Panc1 (cell line): Measurements from ENCODE around the gene EFHB. TPM values are rescaled to one million over a fixed set of nuclear protein-coding genes. Genes with fewer than 3 reads are reported as not detected.

ENCODE experiments used
- ATAC-seq: fragments of 200-7000 bp; cut with Tn5 transposase; 2 replicates; pipeline ENCODE4 v1.9.1; 2020; ENCODE audit warnings: mild to moderate bottlenecking, moderate library complexity
- Bru-seq: library from RNA; stranded (reverse); fragments of 400-500 nt; gene quantifications from one replicate; lab custom pipeline; 2021; lab: Mats Ljungman, UMichigan
- BruChase-seq, 2 experiments: library from RNA; stranded (reverse); fragments of 400-500 nt; gene quantifications; one replicate each; lab custom pipeline; 2021; lab: Mats Ljungman, UMichigan
- BruUV-seq: library from RNA; stranded (reverse); fragments of 400-500 nt; replicated peaks from 2 replicates; lab custom pipeline; 2021; lab: Mats Ljungman, UMichigan
- CTCF ChIA-PET: fragments of 300-600 bp; sonication (Branson Sonifier 250); formaldehyde crosslinking; loops from one replicate; lab custom pipeline; 2022; ENCODE audit warnings: antibody characterized with exemption; lab: Charles Lee
- POLR2A ChIA-PET: fragments of 300-600 bp; sonication (Branson Sonifier 250); formaldehyde crosslinking; loops from one replicate; lab custom pipeline; 2022; ENCODE audit warnings: antibody characterized with exemption; lab: Charles Lee
- DNase-seq: peaks from one replicate; pipeline ENCODE4 v3.0.0-alpha.2; 2010; ENCODE audit warnings: low read depth, low spot score
- H3K27ac ChIP-seq: 2 replicates; pipeline ENCODE4 v1.5.1; 2011; ENCODE audit warnings: mild to moderate bottlenecking, low read length, inconsistent platforms
- H3K27me3 ChIP-seq: fragments of 200-500 bp; sonication (Bioruptor generic); 2 replicates; pipeline ENCODE4 v1.6.0; 2014; ENCODE audit warnings: low read length, inconsistent platforms; ENCODE audit not compliant: control insufficient read depth, insufficient read depth
- H3K36me3 ChIP-seq: fragments of 200-500 bp; sonication (Bioruptor generic); 2 replicates; pipeline ENCODE4 v1.5.1; 2014; ENCODE audit warnings: inconsistent platforms, mild to moderate bottlenecking, low read length, moderate library complexity; ENCODE audit not compliant: control insufficient read depth, insufficient read depth
- H3K4me1 ChIP-seq: 2 replicates; pipeline ENCODE4 v1.5.1; 2011; ENCODE audit warnings: inconsistent platforms, mild to moderate bottlenecking, low read length, moderate library complexity; ENCODE audit not compliant: control insufficient read depth, insufficient read depth
- H3K4me3 ChIP-seq, 2 experiments: 2 replicates each; pipeline ENCODE4 v1.5.1; 2011 to 2012; ENCODE audit warnings: low read depth in 2 of 2, low read length in 2 of 2, mild to moderate bottlenecking in 2 of 2, inconsistent platforms in 1 of 2, moderate library complexity in 1 of 2
- H3K9me3 ChIP-seq: fragments of 200-500 bp; sonication (Bioruptor generic); 2 replicates; pipeline ENCODE4 v1.5.1; 2014; ENCODE audit warnings: low read depth, mild to moderate bottlenecking, inconsistent platforms, low read length, moderate library complexity; ENCODE audit not compliant: control insufficient read depth, insufficient read depth
- CTCF ChIP-seq: fragments of 450-650 bp; IDR thresholded peaks from 2 replicates; pipeline ENCODE4 v1.5.1; 2017; ENCODE audit warnings: mild to moderate bottlenecking
- POLR2AphosphoS5 ChIP-seq: IDR thresholded peaks from 2 replicates; pipeline ENCODE4 v1.6.1; 2012; ENCODE audit warnings: mild to moderate bottlenecking, low read depth, low read length, moderate library complexity
- REST ChIP-seq, 2 experiments: IDR thresholded peaks; 2 replicates each; pipeline ENCODE4 v1.6.1; 2011 to 2012; ENCODE audit warnings: low read depth in 2 of 2, control low read depth in 1 of 2, low read length in 1 of 2, mild to moderate bottlenecking in 1 of 2, moderate library complexity in 1 of 2; ENCODE audit not compliant: insufficient read depth in 1 of 2
- SIN3A ChIP-seq: IDR thresholded peaks from 2 replicates; pipeline ENCODE4 v1.6.1; 2012; ENCODE audit warnings: low read depth, mild to moderate bottlenecking, low read length, moderate library complexity, borderline replicate concordance; ENCODE audit not compliant: insufficient read depth
- TCF7L2 ChIP-seq: IDR thresholded peaks from 2 replicates; pipeline ENCODE4 v1.6.1; 2011; ENCODE audit warnings: mild to moderate bottlenecking, low read depth, low read length, inconsistent platforms
- in situ Hi-C: cut with HindIII; loops from 2 replicates; pipeline ENCODE4 v1.10.0; 2016; ENCODE audit warnings: low sequenced_read_pairs, low pct_unique_long_range_greater_than_20kb
- intact Hi-C: fragments of 100-400 bp; cut with micrococcal nuclease; formaldehyde crosslinking; loops from one replicate; pipeline ENCODE4 v1.10.0; 2022; ENCODE audit not compliant: unreplicated experiment
- long read RNA-seq: library from polyadenylated mRNA; unstranded; transcript quantifications from one replicate; pipeline ENCODE4 v2.0.0, GENCODE V29; 2021; ENCODE audit not compliant: unreplicated experiment
- polyA plus RNA-seq: library from polyadenylated mRNA; unstranded; fragments of >200 nt; gene quantifications from one replicate; pipeline ENCODE4 v1.2.1, GENCODE V29; 2012; ENCODE audit warnings: missing spikeins; ENCODE audit not compliant: insufficient read length
- total RNA-seq: library from RNA; stranded (reverse); gene quantifications from one replicate; pipeline ENCODE4 v1.2.1, GENCODE V29; 2021; ENCODE audit not compliant: unreplicated experiment

The EFHB gene
- total RNA-seq, result 0.46 TPM
- not detected for polyA plus RNA-seq
- Bru-seq, nascent RNA, result percentile 22 among the genes with signal in this experiment
- percentile 16 among the genes with signal in this experiment for BruChase-seq, experiment 1, labeled RNA remaining after a 2-hour chase
- percentile 16 among the genes with signal in this experiment for BruChase-seq, experiment 2, labeled RNA remaining after a 6-hour chase
- long read RNA-seq, result 0 reads

GRCh38 chr3:19934098-19934566, at the start of gene EFHB:
EFHB (minus strand) TSS chr3:19934217; CDS start chr3:19934018, 199 bp downstream.
- no peak for TF ChIP-seq SIN3A
- no peak for TF ChIP-seq CTCF
- TF ChIP-seq TCF7L2, result no peak
- no peak for TF ChIP-seq POLR2AphosphoS5
- TF ChIP-seq REST (IDR thresholded peaks at IDR 0.05; ENCODE audit: insufficient read depth in 1 of 2, low read depth in 2 of 2, low read length in 1 of 2), result no peak
- in situ Hi-C loops, result no loop called here
- Histone ChIP-seq H3K9me3 (no peaks in the 10 kb centered on the region), H3K4me1 (no peaks in the 10 kb centered on the region), H3K27ac (no peak within 1 kb of the TSS), H3K36me3 (no peaks in the 10 kb centered on the region), H3K27me3 (no peaks in the 10 kb centered on the region), H3K4me3 (no peak within 1 kb of the TSS)
- intact Hi-C loops, result no loop called here
- POLR2A ChIA-PET, result no interaction called here
- CTCF ChIA-PET, result no interaction called here
- DNase-seq (no peak), ATAC-seq (no peak)
- no TSS peak for BruUV-seq

- CTCF ChIA-PET, result no interaction called here
- Histone ChIP-seq H3K9me3 (no peaks in the 10 kb centered on the region), H3K27me3 (no peaks in the 10 kb centered on the region), H3K27ac (no peak overlapping the region), H3K36me3 (peaks cover 9% of the 10 kb centered on the region), H3K4me1 (no peaks in the 10 kb centered on the region), H3K4me3 (no peak overlapping the region)
- TF ChIP-seq REST (IDR thresholded peaks at IDR 0.05; ENCODE audit: insufficient read depth in 1 of 2, low read depth in 2 of 2, low read length in 1 of 2) (no peak), POLR2AphosphoS5 (no peak), SIN3A (no peak), CTCF (no peak), TCF7L2 (no peak)
- in situ Hi-C loops, result no loop called here
- DNase-seq, result no peak
- POLR2A ChIA-PET, result no interaction called here
- no peak; the same call in 1 of the 2 replicates for ATAC-seq
- intact Hi-C loops, result no loop called here
- BruUV-seq, result no TSS peak
Measured at GRCh38 chr3:19972054-19972453, 38.0 kb upstream of the EFHB start.
